ENCODE measurements around the gene HMG20B. TPM values are rescaled to one million over a fixed set of nuclear protein-coding genes. Genes with fewer than 3 reads are reported as not detected.
A peak's percentile ranks its signal among the peaks of the same experiment; 100 is the strongest.

Gene HMG20B
- total RNA-seq, 1 donor from 2014 or later: 51.4 TPM

- no peak overlapping the region for H3K27ac Mint-ChIP-seq
Measured at GRCh38 chr19:3612901-3613741, 40.4 kb downstream of the HMG20B start.

GRCh38 chr19:3613818-3614661 lies 41.3 kb downstream of the HMG20B start:
- Histone ChIP-seq H3K27ac (no peak overlapping the region), H4K20me1 (ENCODE audit: low read depth) (peaks cover 7% of the 10 kb centered on the region), H3K9me3 (ENCODE audit: low read depth) (no peaks in the 10 kb centered on the region), H3K36me3 (no peaks in the 10 kb centered on the region), H3K79me2 (ENCODE audit: low read depth) (no peaks in the 10 kb centered on the region), H3K4me1 (no peaks in the 10 kb centered on the region), H3F3A (ENCODE audit: low read depth) (peaks cover under 1% of the 10 kb centered on the region), H3K9ac (no peak overlapping the region), H3K4me3 (no peak overlapping the region), H3K4me2 (no peak overlapping the region), H2AFZ (replicated peaks) (no peak overlapping the region), H3K27me3 (no peaks in the 10 kb centered on the region)
- no peaks in the 10 kb centered on the region for H3K27me3 Mint-ChIP-seq (ENCODE audit: insufficient read depth, low read depth)
- no peak overlapping the region for H3K4me3 Mint-ChIP-seq
- no peak overlapping the region for H3K27ac Mint-ChIP-seq
- H3K9me3 Mint-ChIP-seq: no peaks in the 10 kb centered on the region
- H3K36me3 Mint-ChIP-seq: no peaks in the 10 kb centered on the region
- H3K4me1 Mint-ChIP-seq: no peaks in the 10 kb centered on the region
- TF ChIP-seq EZH2phosphoT487 (IDR thresholded peaks at IDR 0.05): no peak
- TF ChIP-seq EZH2 (IDR thresholded peaks at IDR 0.05): no peak
- TF ChIP-seq CTCF (IDR thresholded peaks at IDR 0.05): no peak
- DNase-seq (ENCODE audit: low spot score): no peak

More at GRCh38 chr19:3612901-3613741, 40.4 kb downstream of the HMG20B start:
- no peak overlapping the region for H3K27ac ChIP-seq
- peak; percentile 42 for DNase-seq (ENCODE audit: low spot score)
- Mint-ChIP-seq H3K4me1 (peaks cover 3% of the 10 kb centered on the region), H3K27me3 (ENCODE audit: insufficient read depth, low read depth) (peaks cover 1% of the 10 kb centered on the region), H3K4me3 (no peak overlapping the region), H3K36me3 (no peaks in the 10 kb centered on the region), H3K9me3 (no peaks in the 10 kb centered on the region)
- H4K20me1 ChIP-seq (ENCODE audit: low read depth): peaks cover 4% of the 10 kb centered on the region
- no peaks in the 10 kb centered on the region for H3K79me2 ChIP-seq (ENCODE audit: low read depth)
- no peak overlapping the region for H3K9ac ChIP-seq
- H3F3A ChIP-seq (ENCODE audit: low read depth): peaks cover 4% of the 10 kb centered on the region
- no peaks in the 10 kb centered on the region for H3K27me3 ChIP-seq
- no peak for TF ChIP-seq EZH2phosphoT487 (IDR thresholded peaks at IDR 0.05)
- no peak for TF ChIP-seq CTCF (IDR thresholded peaks at IDR 0.05)
- TF ChIP-seq EZH2 (IDR thresholded peaks at IDR 0.05): no peak
- no peaks in the 10 kb centered on the region for H3K9me3 ChIP-seq (ENCODE audit: low read depth)
- H3K4me3 ChIP-seq: no peak overlapping the region
- H3K4me2 ChIP-seq: no peak overlapping the region
- H2AFZ ChIP-seq (replicated peaks): no peak overlapping the region
- no peaks in the 10 kb centered on the region for H3K36me3 ChIP-seq
- no peaks in the 10 kb centered on the region for H3K4me1 ChIP-seq

- Mint-ChIP-seq H3K27ac (no peak overlapping the region), H3K4me3 (no peak overlapping the region), H3K27me3 (ENCODE audit: insufficient read depth, low read depth) (no peaks in the 10 kb centered on the region), H3K9me3 (no peaks in the 10 kb centered on the region), H3K36me3 (no peaks in the 10 kb centered on the region), H3K4me1 (no peaks in the 10 kb centered on the region)
- no peaks in the 10 kb centered on the region for H3K27me3 ChIP-seq
- no peak overlapping the region for H3K27ac ChIP-seq
- H3K4me2 ChIP-seq: no peak overlapping the region
- peaks cover 3% of the 10 kb centered on the region for H3F3A ChIP-seq (ENCODE audit: low read depth)
- H3K9me3 ChIP-seq (ENCODE audit: low read depth): no peaks in the 10 kb centered on the region
- peaks cover 7% of the 10 kb centered on the region for H4K20me1 ChIP-seq (ENCODE audit: low read depth)
- DNase-seq (ENCODE audit: low spot score): no peak
- H2AFZ ChIP-seq (replicated peaks): no peak overlapping the region
- H3K9ac ChIP-seq: no peak overlapping the region
- TF ChIP-seq CTCF (IDR thresholded peaks at IDR 0.05) (no peak), EZH2 (IDR thresholded peaks at IDR 0.05) (no peak)
- H3K36me3 ChIP-seq: no peaks in the 10 kb centered on the region
- no peaks in the 10 kb centered on the region for H3K79me2 ChIP-seq (ENCODE audit: low read depth)
- no peaks in the 10 kb centered on the region for H3K4me1 ChIP-seq
- H3K4me3 ChIP-seq: no peak overlapping the region
Measured at GRCh38 chr19:3614858-3615505, 42.2 kb downstream of the HMG20B start.
